ENCODE results near the gene RBBP4.

RBBP4 gene

DNA sequence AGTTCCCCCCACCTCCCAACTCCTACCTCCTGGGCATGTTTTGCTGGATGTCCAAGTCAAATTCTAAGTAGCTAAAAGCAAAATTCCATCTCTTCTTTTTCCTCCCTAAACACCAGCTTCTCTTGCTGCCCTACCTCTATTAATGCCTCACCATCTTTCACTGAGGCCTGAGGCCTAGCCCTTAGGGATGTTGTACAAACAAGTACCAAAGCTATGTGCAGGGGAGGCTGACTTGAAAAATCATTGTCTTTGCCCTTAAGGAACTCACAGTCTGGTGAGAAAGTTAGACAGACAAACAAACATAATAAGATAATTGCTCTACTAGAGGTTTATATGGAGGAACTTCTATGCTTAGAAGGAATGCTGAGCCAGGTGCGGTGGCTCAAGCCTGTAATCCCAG, 76.9 kb downstream of the RBBP4 start:
- no peak for DNase-seq

DNA sequence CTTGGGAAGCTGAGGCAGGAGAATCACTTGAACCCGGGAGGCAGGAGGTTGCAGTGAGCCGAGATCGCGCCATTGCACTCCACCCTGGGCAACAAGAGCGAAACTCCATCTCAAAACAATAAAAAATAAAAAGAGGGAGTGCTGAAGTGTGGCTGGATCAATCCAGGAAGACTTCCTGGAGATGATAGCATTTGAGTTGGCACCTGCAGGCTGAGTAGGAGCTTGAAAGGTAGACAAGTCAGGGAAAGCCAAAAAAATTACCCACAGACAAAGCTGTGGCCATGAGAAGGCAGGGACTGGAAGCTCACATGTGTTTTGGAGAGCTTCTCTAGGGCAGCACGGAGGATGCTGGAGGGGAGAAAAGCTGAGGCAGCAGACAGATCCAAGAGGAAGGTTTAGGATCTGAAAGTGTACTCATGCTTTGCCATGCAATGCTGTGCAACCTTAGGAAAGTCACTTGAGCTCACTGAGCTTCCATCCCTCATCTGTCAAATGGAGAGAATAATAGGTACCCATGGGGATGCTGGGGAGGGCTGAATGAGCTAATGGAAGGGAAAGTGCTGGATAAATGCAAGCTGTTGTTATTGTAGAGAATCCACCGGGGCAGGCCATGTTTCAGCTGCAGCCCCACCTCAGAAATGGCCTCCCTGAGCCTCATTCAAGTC, 77.5 kb downstream of the RBBP4 start:
- no peak for DNase-seq

DNA sequence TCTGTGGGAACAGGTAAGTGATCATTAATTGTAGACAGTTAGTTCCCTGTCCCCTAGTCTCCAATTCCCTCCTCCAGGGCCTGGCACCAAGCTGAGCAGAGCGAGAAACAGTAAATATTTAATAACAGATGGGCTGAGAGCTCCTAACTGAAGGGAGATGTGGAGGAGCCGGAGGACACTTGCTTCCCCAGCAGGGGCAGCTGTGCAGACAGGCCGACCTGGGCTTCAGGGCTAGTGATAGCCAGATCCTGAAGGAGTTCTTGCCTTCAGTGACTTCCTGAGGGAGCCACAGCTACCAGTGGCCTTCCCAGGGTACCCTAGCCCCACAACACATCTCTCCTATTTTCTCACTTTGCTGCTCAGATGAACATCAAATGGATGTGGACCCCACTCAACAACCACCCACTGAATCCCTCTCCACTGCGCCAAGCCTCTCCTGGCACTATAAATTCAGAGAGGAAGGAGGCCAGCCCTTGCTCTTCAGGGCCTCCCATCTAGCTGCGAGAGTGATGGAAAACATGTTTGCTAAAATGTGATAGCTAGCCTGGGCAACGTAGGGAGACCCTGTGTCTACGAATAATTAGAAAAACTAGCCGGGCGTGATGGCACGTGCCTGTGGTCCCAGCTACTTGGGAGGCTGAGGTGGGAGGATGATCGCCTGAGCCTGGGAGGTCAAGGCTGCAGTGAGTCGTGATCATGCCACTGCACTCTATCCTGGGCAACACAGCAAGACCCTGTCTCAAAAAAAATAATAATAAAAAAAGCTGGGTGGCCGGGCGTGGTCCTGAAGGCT, 78.4 kb downstream of the RBBP4 start:
- no peak for DNase-seq

DNA sequence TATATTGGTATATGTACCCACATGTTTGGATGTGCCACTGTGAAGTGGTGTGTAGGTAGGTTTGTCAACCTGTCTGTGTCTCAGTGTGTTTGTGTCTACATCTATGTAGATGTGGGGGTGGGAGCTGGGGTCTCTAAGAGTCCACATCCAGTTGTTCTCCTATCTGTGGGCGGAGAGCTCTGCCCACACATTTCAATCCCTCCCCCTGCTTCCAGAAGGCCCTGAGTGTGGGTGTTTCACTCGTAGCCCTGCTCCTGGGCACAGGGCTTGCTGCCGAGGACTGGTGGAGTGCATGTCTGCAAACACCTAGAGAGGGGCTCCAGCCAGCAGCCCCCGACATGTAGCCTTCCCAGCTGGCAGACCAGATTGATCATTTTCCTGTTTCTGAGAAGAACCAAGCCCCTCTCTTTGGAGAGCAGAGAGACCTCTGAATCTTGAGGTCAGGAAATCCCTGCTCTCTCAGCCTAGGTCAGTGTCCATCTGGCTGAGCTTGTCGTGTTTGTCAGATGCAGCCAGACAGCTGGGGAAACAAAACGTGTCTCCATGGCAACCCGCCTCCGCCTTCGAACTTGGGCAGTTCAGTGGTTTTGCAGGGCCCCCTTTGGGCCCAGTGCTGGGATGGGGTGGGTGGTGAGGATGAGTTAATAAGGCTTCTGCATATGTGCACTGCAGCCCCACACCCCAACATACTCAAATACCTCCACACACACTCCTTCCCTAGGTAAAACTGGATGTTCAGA, 82.7 kb downstream of the RBBP4 start:
- no peak for DNase-seq
